GM08714 (cell line): ENCODE data around the gene DHX32.

ENCODE experiments used
- H3K4me3 ChIP-seq: fragments of 200-500 bp; sonication (Bioruptor generic); 2 replicates; pipeline ENCODE4 v1.5.1; 2014; ENCODE audit warnings: mild to moderate bottlenecking, low read length, inconsistent platforms
- ZNF274 ChIP-seq: IDR thresholded peaks from 2 replicates; pipeline ENCODE4 v1.6.1; 2012; ENCODE audit warnings: mild to moderate bottlenecking, low read depth, low read length

DHX32 gene

GRCh38 chr10:125859128-125859817, 21.8 kb downstream of the DHX32 start:
- H3K4me3 ChIP-seq: no peak overlapping the region
- TF ChIP-seq ZNF274: no peak

DNA sequence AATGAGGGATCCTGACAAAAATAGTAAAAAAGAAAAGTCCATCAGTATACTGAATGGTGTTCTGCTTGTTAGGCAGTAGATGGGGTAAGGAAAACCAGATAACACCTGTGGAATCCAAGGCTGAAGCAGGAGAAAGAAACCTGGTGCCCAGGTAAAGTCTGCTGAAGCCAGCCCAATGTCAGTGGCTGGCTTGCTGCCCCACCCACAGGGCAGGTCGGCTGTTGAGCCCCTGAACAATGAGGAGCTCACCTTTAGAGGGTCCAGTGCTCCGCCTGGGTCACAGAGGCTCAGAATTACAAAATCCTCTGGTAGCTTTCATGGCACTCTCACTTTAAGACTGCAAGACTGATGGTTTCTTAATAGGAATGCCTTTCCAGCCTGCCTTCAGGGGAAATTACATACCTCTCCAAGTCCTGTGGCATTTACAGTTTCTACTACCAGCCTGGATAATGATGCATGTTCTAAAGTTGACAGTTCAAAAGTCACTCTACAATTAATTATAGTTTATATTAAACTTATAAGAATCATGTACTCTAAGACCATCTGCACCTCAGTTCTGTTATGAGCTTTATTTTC, 23.8 kb downstream of the DHX32 start:
- TF ChIP-seq ZNF274: no peak
- H3K4me3 ChIP-seq: no peak overlapping the region

DNA sequence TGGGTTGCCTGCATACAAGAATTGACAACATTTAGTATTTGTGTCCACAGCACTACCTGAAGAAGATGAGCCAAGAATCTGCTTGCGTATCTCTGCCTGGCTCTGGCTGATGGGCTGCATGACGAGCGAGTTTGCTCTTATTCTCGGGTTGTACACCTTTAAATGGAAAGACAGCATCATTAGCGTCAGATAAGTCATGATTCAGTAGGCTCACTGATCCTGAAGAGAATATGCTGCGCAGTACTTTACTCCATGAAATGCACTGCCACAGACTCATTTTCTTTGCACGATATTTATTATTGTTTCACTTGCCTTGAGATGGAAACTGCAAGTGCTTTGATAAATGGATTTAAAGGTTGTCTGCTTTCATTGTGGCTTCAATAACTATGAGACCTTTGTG, 28.6 kb downstream of the DHX32 start:
- no peak for TF ChIP-seq ZNF274
- H3K4me3 ChIP-seq: no peak overlapping the region

DNA sequence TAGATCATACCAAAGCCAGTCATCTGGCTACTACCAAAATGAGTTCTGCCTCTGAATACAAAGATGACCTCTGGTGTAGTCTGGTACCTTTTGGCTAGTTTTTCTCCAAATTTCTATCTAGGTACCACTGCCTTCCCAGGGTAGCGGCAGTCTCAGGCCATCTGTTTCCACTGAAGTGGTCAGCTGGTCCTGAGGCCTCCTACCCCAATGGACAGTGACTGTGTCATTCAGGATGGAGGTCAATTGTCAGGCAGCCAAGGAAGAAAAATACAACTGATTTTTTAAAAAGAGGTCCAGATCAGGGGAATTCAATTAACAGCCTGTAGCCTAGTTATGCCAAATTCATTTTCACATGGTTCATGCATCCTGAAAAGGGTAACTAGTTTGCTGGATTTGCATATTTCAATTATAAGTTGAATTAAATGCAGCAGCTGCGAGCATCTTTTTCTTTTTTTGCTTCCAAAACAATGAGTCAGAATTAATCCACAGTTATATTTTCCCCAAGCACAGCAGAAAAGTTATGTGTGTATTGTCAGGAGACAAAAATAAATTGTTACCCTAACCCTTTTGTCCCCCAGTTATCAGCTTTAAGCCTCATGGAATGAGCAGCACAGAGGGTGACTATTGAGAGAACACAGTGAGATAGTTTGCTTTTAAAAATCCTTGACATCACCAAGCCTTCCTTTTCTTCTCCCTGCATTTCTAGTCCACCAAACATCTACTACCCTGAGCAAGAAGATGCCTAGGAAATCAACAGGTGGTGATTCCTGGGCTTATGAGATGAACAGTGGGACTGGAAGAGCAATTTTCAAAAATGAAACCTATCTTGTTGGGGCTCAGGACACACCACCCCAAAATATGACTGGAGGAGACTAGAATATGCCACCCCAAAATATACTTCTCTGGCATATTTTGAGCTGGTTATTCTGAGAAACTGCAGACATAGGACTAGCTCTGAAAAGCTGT, 30.0 kb downstream of the DHX32 start:
- no peak overlapping the region for H3K4me3 ChIP-seq
- TF ChIP-seq ZNF274: no peak

- no peak for TF ChIP-seq ZNF274
- H3K4me3 ChIP-seq: no peak overlapping the region
Observed at GRCh38 chr10:125849448-125849847, 31.6 kb downstream of the DHX32 start.

DNA sequence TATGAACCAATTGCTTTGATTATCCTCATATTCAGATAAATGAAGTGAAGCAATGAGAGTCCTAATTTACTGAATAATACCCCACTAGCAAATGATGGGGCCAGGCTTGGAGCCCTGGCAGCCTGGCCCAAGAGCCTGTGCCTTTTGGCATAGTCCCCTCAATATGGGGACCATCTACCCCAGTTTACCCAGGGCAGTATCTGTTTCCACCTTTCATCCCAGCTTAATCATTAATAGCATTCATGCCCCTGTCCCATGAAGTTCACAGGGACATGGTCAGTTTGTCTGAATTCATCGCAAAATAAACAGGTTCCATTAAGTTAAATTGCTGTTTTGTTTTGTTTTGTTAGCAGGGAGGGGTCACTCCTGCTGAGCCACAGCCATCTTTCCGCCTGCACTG, 32.2 kb downstream of the DHX32 start:
- no peak for TF ChIP-seq ZNF274
- no peak overlapping the region for H3K4me3 ChIP-seq

DNA sequence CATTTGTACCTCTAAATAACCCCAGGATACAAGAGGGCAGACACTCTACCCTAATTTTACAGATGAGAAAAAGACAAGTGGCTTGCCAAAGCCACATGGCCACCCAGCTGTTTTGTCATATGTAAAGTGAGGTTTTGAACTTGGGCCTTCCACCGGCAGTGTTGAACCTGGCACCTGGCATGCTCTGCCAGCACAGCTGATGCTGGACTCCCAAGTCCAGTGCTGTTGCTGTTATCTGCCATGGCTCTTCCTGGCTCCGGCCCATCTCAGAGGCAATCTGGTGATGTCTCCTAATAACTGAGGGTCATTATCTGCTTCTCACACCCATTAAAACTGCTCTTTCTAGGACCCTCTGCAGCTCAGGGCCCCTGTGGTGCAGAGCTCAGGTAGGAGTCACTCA, 32.7 kb downstream of the DHX32 start:
- no peak for TF ChIP-seq ZNF274
- no peak overlapping the region for H3K4me3 ChIP-seq

- no peak for TF ChIP-seq ZNF274
- no peak overlapping the region for H3K4me3 ChIP-seq
Observed at GRCh38 chr10:125846894-125847293, 34.2 kb downstream of the DHX32 start.

DNA sequence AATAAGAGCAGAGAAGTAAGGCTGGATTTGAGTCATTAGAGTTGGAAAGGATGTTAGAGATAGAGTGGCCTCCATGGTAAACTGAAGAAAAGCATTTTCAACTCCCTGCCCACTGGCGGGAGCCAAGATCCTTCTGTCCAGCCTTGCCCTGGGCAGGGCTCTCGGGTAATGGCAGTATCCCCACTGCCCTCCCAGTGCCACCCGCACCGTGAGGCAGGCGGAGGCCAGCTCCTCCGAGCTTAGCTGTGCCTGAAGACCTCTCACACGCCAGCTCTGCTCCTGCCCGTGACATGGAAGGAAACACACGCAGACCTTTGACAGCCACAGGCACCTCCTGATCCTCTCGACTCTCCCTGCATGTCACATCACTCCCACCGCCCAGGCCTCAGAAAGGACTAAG, 35.5 kb downstream of the DHX32 start:
- TF ChIP-seq ZNF274: no peak

GRCh38 chr10:125844751-125845221, 36.3 kb downstream of the DHX32 start:
- no peak overlapping the region for H3K4me3 ChIP-seq
- no peak for TF ChIP-seq ZNF274

More for the DNA sequence above, 35.5 kb downstream of the DHX32 start:
- no peak overlapping the region for H3K4me3 ChIP-seq

DNA sequence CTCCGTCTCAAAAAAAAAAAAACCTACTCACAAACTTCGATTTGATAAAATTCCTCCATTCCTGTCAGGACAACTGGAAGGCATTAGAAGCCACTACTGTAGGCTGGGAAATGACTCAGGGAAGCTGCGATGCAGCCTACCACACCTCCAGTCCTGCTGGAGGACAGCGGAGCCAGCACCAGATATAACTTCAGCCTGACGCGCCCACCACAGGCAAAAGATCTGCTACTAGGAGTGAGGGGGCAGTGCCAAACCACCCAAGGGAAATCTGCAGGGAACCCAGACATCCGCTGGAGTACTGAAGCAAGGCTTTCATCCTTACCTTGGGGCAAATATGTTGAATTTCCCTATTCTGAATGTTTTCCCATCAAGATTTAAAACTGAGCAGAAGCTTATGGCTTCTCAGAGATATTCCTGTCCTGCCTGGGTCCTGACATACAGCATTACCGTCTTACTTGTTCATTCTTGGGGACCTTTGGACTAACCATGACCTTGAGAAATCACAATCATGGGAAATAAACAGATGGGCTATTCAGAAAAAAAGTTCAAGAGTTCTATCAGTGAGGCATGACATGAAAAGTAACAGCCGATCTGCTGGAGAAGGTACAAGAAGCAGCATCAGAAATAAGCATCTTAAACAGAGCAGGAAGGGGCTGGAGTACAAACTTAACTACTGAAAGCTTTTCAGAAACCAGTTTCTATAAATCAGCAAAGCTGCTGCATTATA, 37.3 kb downstream of the DHX32 start:
- H3K4me3 ChIP-seq: no peak overlapping the region
- TF ChIP-seq ZNF274: no peak

- no peak for TF ChIP-seq ZNF274
Observed at GRCh38 chr10:125840955-125841354, 40.1 kb downstream of the DHX32 start.

DNA sequence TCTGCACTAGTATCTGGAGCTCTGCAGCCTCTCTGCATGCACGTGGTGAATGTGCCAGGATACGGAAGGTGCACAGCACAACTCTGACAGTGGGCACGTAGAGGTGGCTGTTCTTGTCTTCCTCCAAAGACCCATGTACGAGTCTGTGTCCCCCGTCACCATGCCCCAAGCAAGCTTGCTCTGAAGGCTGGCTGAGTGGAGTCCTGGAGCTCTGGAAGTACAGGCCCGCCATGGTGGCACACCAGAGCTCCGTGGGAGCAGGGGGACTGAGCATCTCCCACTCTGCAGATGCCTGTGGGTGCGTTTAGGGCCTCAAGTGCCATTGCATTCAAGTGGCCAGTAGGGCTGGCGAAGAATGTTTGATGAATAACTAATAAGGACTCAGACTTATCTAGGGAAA, 40.7 kb downstream of the DHX32 start:
- H3K4me3 ChIP-seq: no peak overlapping the region
- no peak for TF ChIP-seq ZNF274

More at GRCh38 chr10:125840955-125841354, 40.1 kb downstream of the DHX32 start:
- no peak overlapping the region for H3K4me3 ChIP-seq
